GM19468 (cell line): ENCODE data around the gene EPB41L4A.
"Not testable (repeated sequence)": the region's sequence is repeated elsewhere in the genome, so short reads cannot be mapped to it uniquely, and the experiment has no call there.

Experiments
- ATAC-seq: cut with Tn5 transposase; IDR thresholded peaks from one replicate; pipeline ENCODE4 v1.9.1; 2021; ENCODE audit warnings: mild to moderate bottlenecking, moderate library complexity, moderate number of reproducible peaks; ENCODE audit not compliant: unreplicated experiment; ENCODE audit errors: extremely low read depth

Gene EPB41L4A

DNA sequence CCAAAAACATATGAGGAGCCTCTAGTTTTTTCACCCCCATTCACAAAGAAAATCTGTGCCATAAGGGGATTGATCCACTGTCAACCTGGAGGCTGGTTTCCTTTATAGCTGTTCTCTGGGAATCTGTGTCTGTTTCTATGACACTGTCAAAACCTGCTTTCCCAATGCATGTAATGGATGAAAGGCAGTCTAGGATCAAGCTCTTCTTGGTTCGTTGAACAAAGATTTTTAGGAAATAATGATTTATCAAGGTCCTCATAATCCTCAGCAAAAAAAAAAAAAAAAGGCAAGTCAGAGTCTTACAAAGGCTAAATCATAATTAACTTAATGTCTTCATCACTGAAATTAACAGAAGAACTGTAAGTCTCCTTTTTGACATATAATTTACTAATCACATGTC, 16.0 kb downstream of the EPB41L4A start:
- ATAC-seq, result no peak

DNA sequence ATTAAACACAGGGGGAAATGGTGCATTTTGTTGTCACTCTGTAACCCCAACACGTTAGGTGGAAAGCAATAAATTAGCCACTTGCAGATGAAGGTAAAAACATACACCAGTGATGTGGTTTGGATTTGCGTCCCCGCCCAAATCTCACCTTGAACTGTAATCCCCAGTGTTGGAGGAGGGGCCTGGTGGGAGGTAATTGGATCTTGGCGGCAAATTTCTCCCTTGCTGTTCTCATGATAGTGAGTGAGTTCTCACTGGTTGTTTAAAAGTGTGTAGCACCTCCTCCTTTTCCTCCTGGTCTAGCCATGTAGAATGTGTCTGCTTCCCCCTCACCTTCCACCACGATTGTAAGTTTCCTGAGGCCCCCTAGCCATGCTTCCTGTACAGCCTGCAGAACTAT, 17.2 kb downstream of the EPB41L4A start:
- ATAC-seq, result no peak

DNA sequence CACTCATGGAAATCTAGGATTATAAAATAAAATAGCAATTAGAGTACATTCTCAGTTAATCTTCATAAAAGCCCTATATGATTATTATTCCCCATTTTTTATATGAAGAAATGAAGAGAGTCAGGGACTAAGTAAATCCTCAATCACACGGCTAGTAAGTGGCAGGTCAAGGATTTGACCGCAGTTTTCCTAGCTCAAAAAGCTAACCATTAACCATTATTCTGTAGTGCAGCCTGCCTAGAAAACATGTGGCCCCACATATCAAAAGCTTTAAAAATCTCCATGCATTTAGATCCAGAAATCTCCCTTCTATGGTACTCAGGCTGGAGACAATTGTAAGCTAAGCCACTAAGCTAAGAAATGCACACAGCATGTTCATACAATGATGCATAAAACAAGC, 21.4 kb downstream of the EPB41L4A start:
- no peak for ATAC-seq

DNA sequence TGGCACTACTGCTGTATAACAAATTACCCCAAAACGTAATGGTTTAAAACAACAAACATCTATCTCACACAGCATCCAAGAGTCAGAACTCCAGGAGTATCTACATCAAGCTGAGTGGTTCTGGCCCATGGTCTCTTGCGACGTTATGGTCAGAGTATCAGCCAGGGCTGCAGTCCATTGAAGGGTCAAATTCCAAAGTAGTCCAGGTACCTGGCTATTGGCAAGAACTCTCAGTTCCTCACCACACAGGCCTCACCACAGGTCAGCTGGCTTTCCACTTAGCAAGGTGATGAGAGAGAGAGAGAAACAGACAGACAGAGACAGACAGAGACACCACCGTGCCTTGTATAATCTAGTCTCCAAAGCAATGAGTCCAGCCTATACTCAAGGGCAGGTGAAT, 22.6 kb downstream of the EPB41L4A start:
- ATAC-seq, result no peak

DNA sequence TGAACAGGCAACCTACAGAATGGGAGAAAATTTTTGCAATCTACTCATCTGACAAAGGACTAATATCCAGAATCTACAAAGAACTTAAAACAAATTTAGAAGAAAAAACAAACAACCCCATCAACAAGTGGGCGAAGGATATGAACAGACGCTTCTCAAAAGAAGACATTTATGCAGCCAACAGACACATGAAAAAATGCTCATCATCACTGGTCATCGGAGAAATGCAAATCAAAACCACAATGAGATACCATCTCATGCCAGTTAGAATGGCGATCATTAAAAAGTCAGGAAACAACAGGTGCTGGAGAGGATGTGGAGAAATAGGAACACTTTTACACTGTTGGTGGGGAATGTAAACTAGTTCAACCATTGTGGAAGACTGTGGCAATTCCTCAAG, 23.8 kb downstream of the EPB41L4A start:
- ATAC-seq, result not testable (repeated sequence)

DNA sequence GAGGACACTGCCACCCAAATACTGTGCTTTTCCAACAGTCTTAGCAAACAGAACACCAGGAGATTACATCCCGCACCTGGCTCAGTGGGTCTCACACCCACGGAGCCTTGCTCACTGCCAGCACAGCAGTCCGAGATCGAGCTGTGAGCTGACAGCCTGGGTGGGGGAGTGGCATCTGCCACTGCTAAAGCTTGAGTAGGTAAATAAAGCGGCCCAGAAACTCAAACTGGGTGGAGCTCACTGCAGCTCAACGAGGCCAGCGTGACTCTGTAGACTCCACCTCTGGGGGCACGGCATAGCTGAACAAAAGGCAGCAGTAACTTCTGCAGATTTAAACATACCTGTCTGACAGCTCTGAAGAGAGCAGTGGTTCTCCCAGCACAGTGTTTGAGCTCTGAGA, 28.8 kb downstream of the EPB41L4A start:
- ATAC-seq, result no peak

DNA sequence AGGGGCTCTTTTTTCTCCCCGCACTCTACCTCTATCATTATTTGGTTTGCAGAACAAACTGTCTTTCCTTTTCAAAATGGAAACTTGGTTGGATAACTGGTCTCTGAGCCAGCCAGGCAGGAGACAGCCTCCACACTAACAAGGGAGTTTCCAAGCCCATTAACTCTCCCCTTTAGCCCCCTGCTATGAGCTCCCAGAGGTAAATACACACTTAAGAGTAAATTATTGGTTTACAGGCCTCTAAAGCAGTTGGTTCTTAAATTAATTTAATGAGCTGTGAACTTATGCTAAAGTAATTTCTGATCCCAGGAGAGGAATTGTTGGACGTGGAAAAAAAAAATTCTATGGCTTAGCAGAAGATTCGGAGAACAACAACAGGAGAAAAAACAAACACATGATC, 30.3 kb downstream of the EPB41L4A start:
- no peak for ATAC-seq

DNA sequence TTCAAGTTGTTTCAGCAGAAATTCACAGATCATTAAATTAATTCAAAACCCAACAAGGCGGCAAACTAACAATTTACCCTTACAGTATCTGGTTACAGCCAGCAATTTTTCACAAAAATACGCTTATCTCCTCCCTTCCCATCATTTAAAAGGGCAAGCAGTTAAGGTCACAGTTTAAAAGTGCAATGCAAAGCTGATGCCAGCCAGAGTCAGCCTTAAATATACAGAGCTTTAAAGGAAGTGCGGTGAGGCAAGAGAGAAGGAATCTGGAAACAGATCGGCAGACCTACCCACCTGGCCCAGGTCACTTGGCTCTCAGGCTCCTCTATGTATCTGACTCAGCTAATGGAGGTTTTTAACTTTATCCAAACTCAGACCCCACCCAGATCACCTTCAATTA, 31.0 kb downstream of the EPB41L4A start:
- ATAC-seq, result no peak

DNA sequence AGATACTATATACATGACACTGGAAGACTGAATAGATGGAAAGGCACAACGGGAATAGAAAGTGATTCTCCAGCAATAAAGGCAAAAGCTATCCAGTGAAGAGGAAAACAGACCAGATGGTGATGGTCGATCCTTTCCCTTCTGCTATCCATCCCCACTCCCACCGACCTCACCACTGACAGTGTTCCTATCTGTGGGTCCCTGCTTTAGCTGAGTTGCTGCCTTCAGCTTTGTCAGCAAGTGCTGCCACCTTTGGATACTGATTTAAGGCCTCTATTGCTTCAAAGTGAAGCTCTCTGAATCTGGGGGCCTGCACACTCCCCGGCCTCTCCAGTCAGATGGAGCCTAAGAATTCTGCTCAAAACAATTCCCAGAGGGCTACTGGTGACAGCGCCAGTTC, 32.3 kb downstream of the EPB41L4A start:
- no peak for ATAC-seq

DNA sequence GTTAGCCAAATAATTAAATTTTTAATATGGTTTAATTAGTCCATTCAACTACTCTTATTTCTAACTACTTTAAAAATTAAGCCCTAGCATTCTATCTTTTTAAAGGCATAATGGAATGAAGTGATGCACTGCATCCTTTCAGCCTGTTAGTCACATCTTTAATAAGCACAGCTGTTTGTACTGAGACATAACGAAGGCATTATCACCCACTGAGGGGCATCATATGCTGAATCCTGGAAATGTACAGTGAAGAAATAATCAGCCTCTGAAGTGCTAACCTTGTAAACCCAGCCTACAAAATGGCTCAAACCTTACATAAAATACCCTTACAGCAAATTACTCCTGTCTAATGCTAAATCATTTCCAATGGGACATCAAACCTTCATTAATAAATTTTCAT, 33.1 kb downstream of the EPB41L4A start:
- ATAC-seq, result no peak

DNA sequence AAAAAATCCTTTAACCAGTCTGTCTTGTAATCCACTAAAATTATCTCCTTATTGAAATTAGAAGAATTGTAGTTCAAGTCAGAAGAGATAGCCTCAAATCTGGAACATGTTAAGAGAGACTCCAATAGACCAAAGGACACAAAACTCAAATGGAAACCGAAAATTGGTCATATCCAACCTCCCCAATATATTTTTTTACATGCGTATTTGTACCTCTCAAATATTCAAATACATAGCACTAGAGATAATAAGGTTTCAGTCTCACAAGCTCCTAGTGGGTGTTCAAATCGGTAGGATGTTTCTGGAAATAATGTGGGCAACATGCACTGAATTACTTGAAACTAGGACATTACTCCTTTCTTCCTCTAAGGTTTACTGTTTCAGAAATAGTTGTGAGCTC, 33.5 kb downstream of the EPB41L4A start:
- no peak for ATAC-seq

DNA sequence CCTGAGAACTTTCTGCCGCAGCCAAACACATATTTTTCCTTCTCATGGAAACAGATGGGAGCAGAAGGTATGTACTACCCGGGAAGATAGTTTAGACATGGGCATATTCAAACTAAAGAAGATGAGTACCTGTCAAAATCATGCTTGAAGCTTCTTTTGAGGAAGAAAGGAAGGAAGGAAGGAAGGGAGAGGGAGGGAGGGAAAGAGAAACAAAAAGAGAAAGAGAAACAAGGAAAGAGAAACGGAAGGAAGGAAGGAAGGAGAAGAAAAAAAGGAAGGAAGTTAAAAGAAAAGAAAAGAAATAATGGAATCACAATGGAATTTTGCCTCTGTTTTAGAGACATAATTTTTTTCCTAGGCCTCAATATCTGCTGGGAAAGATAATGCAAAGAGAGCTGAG, 34.6 kb downstream of the EPB41L4A start:
- no peak for ATAC-seq

DNA sequence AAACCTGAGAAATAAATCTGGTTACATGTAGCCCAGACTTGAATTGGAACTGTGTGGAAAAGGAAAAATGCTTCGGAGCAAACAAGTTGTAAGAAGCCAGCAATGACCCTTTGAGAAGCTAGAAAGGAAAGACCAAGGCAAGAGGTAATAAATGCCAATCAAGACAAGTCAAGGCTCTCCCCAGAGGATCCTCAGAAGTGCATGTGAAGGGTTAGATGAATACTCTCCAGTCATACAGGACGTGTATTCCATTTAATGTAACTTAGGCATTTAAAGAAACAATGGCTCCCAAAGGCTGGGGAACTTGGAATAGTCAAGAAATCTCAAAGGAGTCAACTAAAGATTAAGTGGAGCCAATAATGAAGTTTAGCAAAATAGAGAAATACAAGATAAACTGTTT, 36.2 kb downstream of the EPB41L4A start:
- ATAC-seq, result no peak

DNA sequence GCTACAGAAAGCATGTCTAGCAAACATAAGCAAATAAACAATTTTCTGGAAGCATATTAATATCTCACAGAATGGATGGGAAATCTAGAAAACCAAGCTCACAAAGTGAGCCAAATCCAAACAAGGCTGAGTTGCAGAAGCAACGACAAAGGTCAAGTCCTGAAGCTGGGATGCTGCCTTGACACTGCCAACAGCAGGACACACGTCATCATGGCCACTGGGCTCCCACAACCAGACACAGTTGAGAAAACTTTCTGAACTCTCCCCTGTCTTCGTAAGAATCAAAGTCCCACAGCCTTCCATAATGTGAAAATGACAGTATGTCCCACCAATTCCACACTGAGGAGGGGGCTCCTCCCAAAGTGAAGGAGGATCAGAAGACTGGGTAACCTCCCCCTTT, 37.6 kb downstream of the EPB41L4A start:
- ATAC-seq, result no peak

DNA sequence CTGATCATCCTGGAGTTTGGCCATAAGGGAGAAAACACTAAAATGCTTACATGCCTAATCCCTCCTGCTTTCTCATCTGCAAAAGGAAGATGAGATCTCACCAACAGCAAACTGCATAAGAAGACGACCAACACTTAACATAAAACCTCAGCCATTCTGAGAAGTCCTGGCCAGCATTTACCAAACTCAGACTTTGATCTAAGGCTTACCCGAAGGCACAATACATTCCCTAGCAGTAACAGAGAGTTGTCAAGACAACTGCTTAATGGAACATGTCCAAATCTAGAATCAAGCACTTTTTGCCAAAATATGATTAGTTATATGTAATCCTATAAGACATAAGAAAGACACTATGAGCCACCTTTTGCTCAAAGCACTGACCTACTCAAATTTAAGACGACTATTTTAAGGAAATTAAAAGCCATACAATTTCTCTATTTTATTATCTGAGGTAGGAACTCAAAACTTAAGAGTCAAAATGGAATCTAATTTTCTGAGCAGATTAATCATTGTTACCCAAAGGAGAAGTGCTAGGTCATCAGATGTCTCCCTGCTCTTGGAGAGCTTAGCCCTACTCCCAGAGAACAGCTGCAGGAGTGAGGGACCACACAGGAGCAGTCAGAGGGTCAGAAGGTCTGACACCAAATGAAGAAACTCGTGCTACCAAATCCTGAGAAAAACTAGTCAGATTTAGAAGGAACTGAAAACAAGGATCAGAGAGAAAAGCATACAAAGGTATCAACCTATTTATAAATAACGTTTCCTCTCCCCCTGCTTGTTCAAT, 39.3 kb downstream of the EPB41L4A start:
- no peak for ATAC-seq

DNA sequence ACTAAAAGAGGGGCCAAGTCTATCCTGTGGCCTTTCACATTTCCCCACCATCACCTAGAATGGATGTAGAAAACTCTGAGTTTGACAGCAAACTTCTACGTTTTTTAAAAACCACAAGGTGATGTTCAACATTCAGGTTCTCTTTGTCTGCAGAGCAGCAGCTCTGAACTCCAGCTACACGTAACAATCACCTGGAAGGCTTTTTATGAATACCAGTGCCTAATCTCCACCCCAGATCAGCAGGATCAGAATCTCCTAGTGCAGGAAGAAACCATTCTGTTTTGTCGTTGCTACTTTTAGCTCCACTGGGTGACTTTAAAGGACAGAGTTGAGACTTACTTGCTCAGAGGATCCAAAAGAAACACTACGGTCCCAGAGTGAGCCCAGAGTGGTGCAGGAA, 44.3 kb downstream of the EPB41L4A start:
- ATAC-seq, result no peak

DNA sequence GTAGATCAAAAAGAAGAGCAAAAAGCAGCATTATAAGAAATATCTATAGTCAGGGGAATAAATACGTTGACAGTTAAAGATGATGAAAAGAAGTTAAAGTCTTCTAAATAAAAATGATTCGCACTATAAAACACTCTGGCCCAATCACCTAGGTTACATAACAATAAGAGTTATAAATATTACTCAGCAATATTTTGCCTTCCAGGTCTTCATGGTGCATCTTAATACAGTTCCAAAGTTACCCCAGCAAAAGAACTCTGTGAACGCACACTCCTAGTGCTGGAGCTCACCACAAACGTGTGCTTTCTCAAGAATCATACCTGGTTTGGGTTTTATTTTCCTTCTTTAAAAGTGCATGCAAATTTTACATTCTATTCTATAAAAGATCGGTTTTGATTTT, 44.7 kb downstream of the EPB41L4A start:
- ATAC-seq, result no peak

DNA sequence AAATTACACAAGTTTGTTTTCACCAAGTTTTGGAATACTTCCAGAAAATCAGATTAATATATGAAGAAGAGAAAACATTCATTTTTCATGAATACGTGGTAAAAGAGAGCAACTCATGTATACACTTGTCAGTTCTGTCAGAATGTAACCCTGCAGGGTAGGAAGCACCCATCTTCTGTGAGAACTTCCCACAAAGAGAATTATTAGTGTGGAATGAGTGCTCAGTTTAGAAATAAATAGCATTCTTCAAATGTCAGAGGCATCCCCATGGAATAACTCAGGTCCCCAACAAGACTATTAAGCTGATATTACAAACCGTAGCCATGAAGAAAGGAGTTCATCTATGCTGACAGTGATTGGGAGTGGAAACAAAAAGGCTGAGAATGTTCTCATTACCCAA, 45.2 kb downstream of the EPB41L4A start:
- ATAC-seq, result no peak

DNA sequence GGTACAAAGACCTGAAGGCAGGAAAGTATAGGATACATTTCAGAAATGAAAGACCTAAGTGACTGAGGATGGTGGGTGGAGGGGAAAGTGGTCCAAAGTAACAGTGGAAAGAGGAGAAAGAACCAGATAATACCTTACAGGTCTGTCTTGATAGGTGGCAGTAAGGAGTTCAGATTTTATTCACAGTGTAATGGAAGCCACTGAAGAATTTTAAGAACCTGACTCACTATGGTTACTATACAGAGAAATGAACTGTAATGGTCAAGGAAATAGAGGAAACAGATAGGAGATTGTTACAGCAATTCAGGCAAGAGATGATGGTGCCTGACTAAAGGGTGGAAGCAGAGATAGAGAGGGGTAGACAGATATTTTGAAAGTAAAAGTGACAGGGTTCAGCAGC, 46.5 kb downstream of the EPB41L4A start:
- no peak for ATAC-seq

DNA sequence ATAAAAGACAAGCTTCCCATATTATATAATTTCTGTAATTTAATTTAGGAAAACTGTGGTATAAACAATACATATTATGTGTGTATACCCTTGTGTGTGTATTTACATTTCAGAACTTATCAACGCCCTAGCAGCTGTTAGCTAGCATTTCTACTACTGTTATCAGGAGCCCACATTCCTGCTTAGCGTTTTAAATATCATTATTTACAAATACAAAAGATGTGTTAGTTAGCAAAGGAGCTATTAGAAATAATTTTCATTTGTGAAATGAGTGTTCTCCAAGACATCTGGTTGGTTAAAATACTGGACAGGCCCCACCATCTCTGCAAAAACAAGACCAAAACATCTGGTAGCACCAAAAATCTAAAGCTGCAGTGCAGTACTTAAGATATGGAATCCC, 48.0 kb downstream of the EPB41L4A start:
- ATAC-seq, result no peak

DNA sequence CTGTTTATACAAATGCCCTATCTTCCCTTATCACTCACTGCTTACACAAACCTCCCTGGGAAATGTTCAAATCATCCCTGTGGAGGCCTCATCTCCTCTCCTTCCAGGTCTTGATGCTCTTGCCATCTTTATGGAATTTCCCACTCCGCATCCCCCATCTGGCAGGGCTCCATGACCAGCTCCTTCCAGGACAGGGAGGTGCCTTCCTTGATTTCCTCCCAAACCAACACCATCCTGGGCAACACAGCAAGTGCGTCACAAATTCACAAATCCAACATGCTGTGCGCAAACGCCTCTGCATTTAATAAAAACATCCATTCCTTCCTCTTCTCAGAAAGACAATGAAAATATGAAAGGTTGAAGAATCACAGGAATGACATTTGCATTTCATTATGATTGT, 51.7 kb downstream of the EPB41L4A start:
- no peak for ATAC-seq

DNA sequence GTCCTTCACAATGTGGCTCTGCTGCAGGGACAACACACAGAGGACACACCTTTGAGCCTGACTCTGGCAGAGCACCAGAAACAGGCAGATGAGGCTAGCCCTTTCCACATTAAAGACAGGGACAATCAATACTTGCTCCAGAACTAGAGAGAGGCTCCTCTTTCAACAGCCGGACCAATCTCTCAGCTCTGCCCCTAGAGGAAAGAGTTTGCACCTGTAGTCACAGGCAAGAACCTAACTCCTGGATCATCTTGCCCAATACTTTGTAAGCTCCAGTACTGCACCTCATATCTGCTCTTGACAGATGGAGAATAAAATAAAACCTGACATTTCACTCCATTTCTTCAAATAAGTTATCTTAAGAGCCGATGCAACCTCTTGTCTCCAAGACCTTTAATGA, 52.1 kb downstream of the EPB41L4A start:
- ATAC-seq, result no peak

DNA sequence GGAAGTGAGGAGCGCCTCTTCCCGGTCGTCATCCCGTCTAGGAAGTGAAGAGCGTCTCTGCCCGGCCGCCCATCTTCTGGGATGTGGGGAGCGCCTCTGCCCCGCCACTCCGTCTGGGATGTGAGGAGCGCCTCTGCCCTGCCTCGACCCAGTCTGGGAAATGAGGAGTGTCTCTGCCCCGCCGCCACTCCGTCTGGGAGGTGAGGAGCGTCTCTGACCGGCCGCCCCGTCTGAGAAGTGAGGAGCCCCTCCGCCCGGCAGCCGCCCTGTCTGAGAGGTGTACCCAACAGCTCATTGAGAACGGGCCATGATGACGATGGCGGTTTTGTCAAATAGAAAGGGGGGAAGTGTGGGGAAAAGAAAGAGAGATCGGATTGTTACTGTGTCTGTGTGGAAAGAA, 58.3 kb downstream of the EPB41L4A start:
- ATAC-seq, result not testable (repeated sequence)
